Gastroesophageal sphincter (tissue), 4 donors: ENCODE results near the gene PRKAG2. TPM values are rescaled to one million over a fixed set of nuclear protein-coding genes. Genes with fewer than 3 reads are reported as not detected.
A peak's percentile ranks its signal among the peaks of the same experiment; 100 is the strongest.

Experiments
- ATAC-seq: fragments of 150-250 bp; one replicate; pipeline ENCODE4 v1.9.1; 2016; ENCODE audit warnings: mild to moderate bottlenecking, moderate library complexity
- H3K27ac ChIP-seq, 4 donors: fragments of 200-600 bp; sonication (generic) in 3 of 4; 1 replicate in 3 of 4; 2 replicates in 1 of 4; pipeline ENCODE4 v1.5.1; 2016 to 2019
- H3K27me3 ChIP-seq: fragments of 200-600 bp; sonication (generic); one replicate; pipeline ENCODE4 v1.5.1; 2019
- H3K36me3 ChIP-seq, 2 donors: fragments of 200-600 bp; sonication (generic); one replicate each; pipeline ENCODE4 v1.5.1; 2019; ENCODE audit warnings: control low read depth in 1 of 2
- H3K4me1 ChIP-seq, 3 donors: fragments of 200-600 bp; sonication (generic); 1 replicate in 2 of 3; 2 replicates in 1 of 3; pipeline ENCODE4 v1.5.1; 2016 to 2019; ENCODE audit warnings: control low read depth in 2 of 3
- H3K4me3 ChIP-seq, 2 donors: fragments of 200-600 bp; sonication (generic); one replicate each; pipeline ENCODE4 v1.5.1; 2019; ENCODE audit warnings: mild to moderate bottlenecking in 1 of 2, moderate library complexity in 1 of 2
- H3K9me3 ChIP-seq, 3 donors: fragments of 200-600 bp; sonication (generic); one replicate each; pipeline ENCODE4 v1.5.1; 2017 to 2019; ENCODE audit warnings: control low read depth in 2 of 3
- EP300 ChIP-seq: sonication (generic); formaldehyde crosslinking; IDR thresholded peaks from one replicate; pipeline ENCODE4 v1.6.1; 2017; ENCODE audit warnings: antibody characterized with exemption, mild to moderate bottlenecking
- POLR2A ChIP-seq, 2 donors: fragments of 450-650 bp; IDR thresholded peaks; one replicate each; pipeline ENCODE4 v1.6.1; 2017; ENCODE audit warnings: antibody characterized with exemption in 2 of 2, mild to moderate bottlenecking in 2 of 2, moderate library complexity in 1 of 2
- POLR2AphosphoS5 ChIP-seq: sonication (generic); formaldehyde crosslinking; IDR thresholded peaks from one replicate; pipeline ENCODE4 v1.6.1; 2017; ENCODE audit warnings: antibody characterized with exemption
- WGBS, 2 donors: methylation state at CpG; one replicate each; pipeline ENCODE4 v1.1.5; 2018; ENCODE audit warnings: low coverage in 1 of 2; 5-methylcytosine and 5-hydroxymethylcytosine counted together
- total RNA-seq, 4 donors: library from RNA; depleted of rRNA; stranded (reverse); fragments of >200 nt; gene quantifications; one replicate each; pipeline ENCODE4 v1.1.0, GENCODE V29; 2016
- TF ChIP-seq, protein P1 (sequence below), 4 experiments: fragments of 200-600 bp in 2 of 4; fragments of 450-650 bp in 2 of 4; sonication (generic) in 1 of 4; IDR thresholded peaks; one replicate each; pipeline ENCODE4 v1.5.1; 2017 to 2019; ENCODE audit warnings: antibody characterized with exemption in 4 of 4, mild to moderate bottlenecking in 2 of 4, moderate library complexity in 2 of 4

Gene PRKAG2
- total RNA-seq, 4 donors from 2014 or later = 48.9 to 89.0 (median 75.7) TPM

DNA sequence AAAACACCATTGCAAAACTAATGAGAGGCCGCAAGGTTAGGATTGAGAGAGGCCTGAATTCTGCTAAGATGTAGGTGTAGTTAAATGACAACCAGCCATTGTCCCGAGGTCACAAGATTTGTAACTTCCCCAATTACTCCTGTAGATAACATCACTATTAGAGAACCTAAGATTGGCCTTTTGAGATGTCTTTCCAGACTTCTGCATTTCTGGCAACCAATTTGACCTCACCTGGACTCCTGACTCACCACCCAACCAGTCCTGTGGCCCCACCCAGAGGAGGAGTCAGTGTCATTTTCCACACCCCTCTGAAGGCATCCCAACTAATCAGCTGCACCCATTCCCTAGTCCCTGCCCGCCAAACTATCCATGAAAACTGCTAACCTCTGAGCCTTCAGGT, 115.7 kb downstream of the PRKAG2 start:
- Histone ChIP-seq H3K27ac (no peak overlapping the region), H3K36me3 (no peaks in the 10 kb centered on the region), H3K4me3 (no peak overlapping the region), H3K9me3 (no peaks in the 10 kb centered on the region), H3K4me1 (peaks cover 0 to 35% (median 30%) of the 10 kb centered on the region in 3 donors), H3K27me3 (no peaks in the 10 kb centered on the region)
- TF ChIP-seq POLR2AphosphoS5 (no peak), POLR2A (IDR thresholded peaks at IDR 0.05) (no peak)
- ATAC-seq = no peak
- 91 to 100% methylated on average over 1 to 3 of the region's 3 CpGs for WGBS, 2 donors

DNA sequence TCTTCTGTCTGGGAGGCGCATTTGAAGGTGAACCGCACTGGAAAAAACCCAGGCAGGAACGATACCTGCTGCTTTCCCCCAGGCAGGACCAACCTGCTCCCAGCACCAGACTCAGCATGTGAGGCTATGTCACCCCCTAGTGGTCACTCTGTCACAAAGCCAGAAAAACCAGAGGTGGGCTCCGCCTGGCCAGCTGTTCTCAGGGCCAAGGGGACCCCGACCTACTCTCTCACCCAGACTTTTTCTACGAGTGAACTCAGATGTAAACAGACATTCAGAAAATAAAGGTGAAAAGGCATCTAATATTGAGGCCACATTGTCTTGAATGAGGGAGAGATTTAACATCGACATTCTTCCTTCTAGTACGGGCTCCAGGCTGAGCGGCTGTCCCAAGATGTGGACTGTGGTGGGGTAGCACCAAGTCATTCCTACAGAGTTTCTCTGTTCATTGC, 117.3 kb downstream of the PRKAG2 start:
- peak; percentile 31 for ATAC-seq
- TF ChIP-seq, protein P1, sequence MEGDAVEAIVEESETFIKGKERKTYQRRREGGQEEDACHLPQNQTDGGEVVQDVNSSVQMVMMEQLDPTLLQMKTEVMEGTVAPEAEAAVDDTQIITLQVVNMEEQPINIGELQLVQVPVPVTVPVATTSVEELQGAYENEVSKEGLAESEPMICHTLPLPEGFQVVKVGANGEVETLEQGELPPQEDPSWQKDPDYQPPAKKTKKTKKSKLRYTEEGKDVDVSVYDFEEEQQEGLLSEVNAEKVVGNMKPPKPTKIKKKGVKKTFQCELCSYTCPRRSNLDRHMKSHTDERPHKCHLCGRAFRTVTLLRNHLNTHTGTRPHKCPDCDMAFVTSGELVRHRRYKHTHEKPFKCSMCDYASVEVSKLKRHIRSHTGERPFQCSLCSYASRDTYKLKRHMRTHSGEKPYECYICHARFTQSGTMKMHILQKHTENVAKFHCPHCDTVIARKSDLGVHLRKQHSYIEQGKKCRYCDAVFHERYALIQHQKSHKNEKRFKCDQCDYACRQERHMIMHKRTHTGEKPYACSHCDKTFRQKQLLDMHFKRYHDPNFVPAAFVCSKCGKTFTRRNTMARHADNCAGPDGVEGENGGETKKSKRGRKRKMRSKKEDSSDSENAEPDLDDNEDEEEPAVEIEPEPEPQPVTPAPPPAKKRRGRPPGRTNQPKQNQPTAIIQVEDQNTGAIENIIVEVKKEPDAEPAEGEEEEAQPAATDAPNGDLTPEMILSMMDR (IDR thresholded peaks at IDR 0.05) = peak in 3 of 4 experiments; percentile 81 to 90 (median 86)
- no peak for TF ChIP-seq POLR2A (IDR thresholded peaks at IDR 0.05)
- H3K4me3 ChIP-seq = no peak overlapping the region
- 33 to 47% methylated on average over 5 to 6 of the region's 9 CpGs for WGBS, 2 donors
- H3K36me3 ChIP-seq = no peaks in the 10 kb centered on the region
- peaks cover 6 to 51% (median 43%) of the 10 kb centered on the region in 3 donors for H3K4me1 ChIP-seq
- H3K9me3 ChIP-seq = no peaks in the 10 kb centered on the region
- no peaks in the 10 kb centered on the region for H3K27me3 ChIP-seq
- no peak overlapping the region for H3K27ac ChIP-seq

DNA sequence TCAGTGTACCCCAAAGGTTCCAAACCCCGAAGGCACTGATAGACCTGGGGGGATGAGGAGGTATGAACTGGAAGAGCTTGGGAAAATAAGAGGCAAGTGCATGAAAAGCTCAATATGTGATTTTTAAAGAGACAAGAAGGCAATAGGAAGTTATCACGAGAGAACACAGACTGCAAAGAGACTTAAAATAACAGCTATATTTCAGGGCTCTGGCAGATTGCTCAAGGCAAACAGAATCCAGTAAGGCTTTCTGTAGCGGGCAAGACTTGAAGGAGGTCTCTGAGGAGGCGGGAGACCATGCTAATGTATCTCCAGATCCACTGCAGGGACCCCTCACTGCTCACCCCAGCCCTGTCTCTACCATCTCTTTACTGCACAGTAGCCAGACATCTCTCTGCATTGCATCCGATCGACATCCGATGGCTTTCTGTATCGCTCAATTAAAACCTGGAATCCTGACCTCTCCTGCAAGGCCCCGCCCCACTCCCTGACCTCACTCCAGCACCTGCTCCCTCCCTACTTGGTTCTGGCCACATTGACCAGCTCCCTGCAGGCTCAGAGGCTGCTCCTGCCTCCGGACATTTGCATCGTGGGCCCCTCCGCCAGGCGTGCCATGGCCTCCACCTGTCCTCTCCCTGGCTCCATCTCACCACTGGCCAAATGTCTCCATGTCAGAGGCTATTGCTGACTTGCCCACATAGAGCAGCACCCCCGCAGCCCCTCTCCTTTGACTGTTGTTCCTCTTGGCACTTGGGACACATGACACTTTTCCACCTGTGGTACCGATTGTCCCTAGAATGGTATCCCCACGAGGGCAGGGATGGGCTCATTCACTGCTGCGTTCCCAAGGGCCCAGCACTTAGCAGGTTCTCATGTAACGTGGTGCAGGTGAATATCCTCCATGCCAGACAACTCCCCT, 118.0 kb downstream of the PRKAG2 start:
- no peak for ATAC-seq
- no peak overlapping the region for H3K4me3 ChIP-seq
- no peaks in the 10 kb centered on the region for H3K27me3 ChIP-seq
- H3K27ac ChIP-seq = peak overlapping the region in 3 of 4 donors; percentile 82 to 93 (median 93)
- H3K4me1 ChIP-seq = peaks cover 6 to 59% (median 47%) of the 10 kb centered on the region in 3 donors
- TF ChIP-seq, protein P1 (IDR thresholded peaks at IDR 0.05) = no peak
- TF ChIP-seq POLR2A (IDR thresholded peaks at IDR 0.05) (no peak), POLR2AphosphoS5 (no peak), EP300 (no peak)
- WGBS, 2 donors = 72 to 79% methylated on average over 8 to 10 of the region's 18 CpGs
- H3K9me3 ChIP-seq = no peaks in the 10 kb centered on the region
- H3K36me3 ChIP-seq = no peaks in the 10 kb centered on the region

DNA sequence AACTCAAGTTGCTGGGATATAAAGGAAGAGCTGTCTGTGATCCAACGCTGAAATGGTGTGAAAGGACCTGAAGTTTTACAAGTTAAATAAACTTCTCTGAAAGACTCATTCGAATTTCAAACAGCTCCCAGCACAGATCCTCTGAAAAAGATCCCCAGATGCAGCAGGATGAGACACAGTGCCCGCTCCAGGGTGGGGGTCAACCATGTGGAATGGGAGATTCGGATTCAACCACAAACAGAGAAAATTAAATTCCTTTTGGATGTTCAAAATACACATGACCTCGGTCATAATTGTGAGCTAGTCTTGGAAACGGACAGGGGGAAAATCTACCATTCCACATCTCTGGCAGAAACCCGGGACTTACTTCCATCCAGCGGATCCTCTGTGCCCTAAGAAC, 119.6 kb downstream of the PRKAG2 start:
- TF ChIP-seq, protein P1 (IDR thresholded peaks at IDR 0.05) = no peak
- TF ChIP-seq POLR2AphosphoS5 (no peak), POLR2A (IDR thresholded peaks at IDR 0.05) (no peak), EP300 (no peak)
- ATAC-seq = no peak
- peaks cover 6 to 63% (median 47%) of the 10 kb centered on the region in 3 donors for H3K4me1 ChIP-seq
- no peak overlapping the region for H3K4me3 ChIP-seq
- H3K27me3 ChIP-seq = no peaks in the 10 kb centered on the region
- 40 to 53% methylated on average over 6 to 8 of the region's 8 CpGs for WGBS, 2 donors
- no peaks in the 10 kb centered on the region for H3K36me3 ChIP-seq
- H3K27ac ChIP-seq = peak overlapping the region in 3 of 4 donors; percentile 82 to 93 (median 93)
- no peaks in the 10 kb centered on the region for H3K9me3 ChIP-seq

DNA sequence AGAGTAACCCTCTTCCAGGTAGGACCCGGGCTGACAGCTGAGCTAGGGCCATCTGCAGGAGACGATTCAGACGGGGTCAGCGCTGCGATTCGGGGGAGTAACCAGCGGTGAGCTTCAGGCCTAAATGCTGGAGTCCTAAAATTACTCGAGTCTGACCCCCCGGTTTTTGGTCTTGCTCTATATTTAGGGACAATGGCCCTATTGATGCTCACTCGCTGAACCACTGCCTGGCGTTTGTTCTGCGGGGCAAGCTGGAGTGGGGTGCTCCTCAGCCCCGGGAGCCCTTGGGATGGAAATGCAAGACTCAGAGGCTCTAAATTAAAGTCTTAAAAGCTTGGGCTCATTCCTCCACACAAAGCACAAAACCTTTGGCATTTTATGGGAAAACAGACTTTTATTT, 120.0 kb downstream of the PRKAG2 start:
- H3K4me1 ChIP-seq = peaks cover 6 to 63% (median 47%) of the 10 kb centered on the region in 3 donors
- no peak for TF ChIP-seq EP300
- TF ChIP-seq POLR2AphosphoS5 = no peak
- no peak for TF ChIP-seq POLR2A (IDR thresholded peaks at IDR 0.05)
- TF ChIP-seq, protein P1 (IDR thresholded peaks at IDR 0.05) = no peak

More for the DNA sequence above, 120.0 kb downstream of the PRKAG2 start:
- WGBS, 2 donors = 70% methylated on average over 7 of the region's 13 CpGs; no CpG with 5 or more reads in 1 of the 2 donors
- Histone ChIP-seq H3K4me3 (no peak overlapping the region), H3K9me3 (no peaks in the 10 kb centered on the region), H3K27ac (peak overlapping the region in 3 of 4 donors; percentile 82 to 93 (median 93)), H3K36me3 (no peaks in the 10 kb centered on the region), H3K27me3 (no peaks in the 10 kb centered on the region)
- no peak for ATAC-seq
